ENCODE measurements around the gene DNAJC11.
"Not testable (repeated sequence)": the region's sequence is repeated elsewhere in the genome, so short reads cannot be mapped to it uniquely, and the experiment has no call there.

DNAJC11 gene

GRCh38 chr1:6695868-6696267 lies 5.7 kb downstream of the DNAJC11 start:
- DNase-seq, result no peak

- no peak for DNase-seq
Observed at GRCh38 chr1:6694121-6694713, 7.4 kb downstream of the DNAJC11 start.

GRCh38 chr1:6692956-6693355 lies 8.7 kb downstream of the DNAJC11 start:
- no peak for DNase-seq

GRCh38 chr1:6691507-6691906 lies 10.1 kb downstream of the DNAJC11 start:
- DNase-seq, result no peak

GRCh38 chr1:6690186-6690585 lies 11.4 kb downstream of the DNAJC11 start:
- DNase-seq, result no peak

GRCh38 chr1:6688757-6689156 lies 12.9 kb downstream of the DNAJC11 start:
- DNase-seq, result no peak

GRCh38 chr1:6688001-6688400 lies 13.6 kb downstream of the DNAJC11 start:
- no peak for DNase-seq

GRCh38 chr1:6686294-6686693 lies 15.3 kb downstream of the DNAJC11 start:
- no peak for DNase-seq

GRCh38 chr1:6685381-6685780 lies 16.2 kb downstream of the DNAJC11 start:
- DNase-seq, result no peak

- DNase-seq, result no peak
Observed at GRCh38 chr1:6683434-6683833, 18.2 kb downstream of the DNAJC11 start.

GRCh38 chr1:6675941-6676340 lies 25.7 kb downstream of the DNAJC11 start:
- DNase-seq, result no peak

- DNase-seq, result no peak
Observed at GRCh38 chr1:6674771-6675170, 26.8 kb downstream of the DNAJC11 start.

- DNase-seq, result no peak
Observed at GRCh38 chr1:6673816-6674398, 27.7 kb downstream of the DNAJC11 start.

GRCh38 chr1:6672558-6672957 lies 29.1 kb downstream of the DNAJC11 start:
- no peak for DNase-seq

GRCh38 chr1:6668503-6668902 lies 33.1 kb downstream of the DNAJC11 start:
- DNase-seq, result no peak

GRCh38 chr1:6667139-6667538 lies 34.5 kb downstream of the DNAJC11 start:
- DNase-seq, result no peak

- DNase-seq, result no peak
Observed at GRCh38 chr1:6666696-6667095, 34.9 kb downstream of the DNAJC11 start.

- DNase-seq, result not testable (repeated sequence)
Observed at GRCh38 chr1:6662468-6662867, 39.1 kb downstream of the DNAJC11 start.

GRCh38 chr1:6660415-6661049 lies 41.1 kb downstream of the DNAJC11 start:
- no peak for DNase-seq

GRCh38 chr1:6658359-6659060 lies 43.1 kb downstream of the DNAJC11 start:
- no peak for DNase-seq

- DNase-seq, result no peak
Observed at GRCh38 chr1:6657138-6657537, 44.5 kb downstream of the DNAJC11 start.

- DNase-seq, result no peak
Observed at GRCh38 chr1:6653436-6654290, 48.0 kb downstream of the DNAJC11 start.

- no peak for DNase-seq
Observed at GRCh38 chr1:6652986-6653385, 48.6 kb downstream of the DNAJC11 start.
